DOHH2 (cell line): ENCODE results near the gene NPEPL1.

Experiments used
- EZH2phosphoT487 ChIP-seq: fragments of 200-600 bp; sonication (generic); IDR thresholded peaks from 2 replicates; pipeline ENCODE4 v1.6.1; 2017; ENCODE audit warnings: borderline replicate concordance, mild to moderate bottlenecking, antibody characterized with exemption, low read length, moderate library complexity, mixed read lengths
- TF ChIP-seq, protein P1 (sequence below): fragments of 200-600 bp; sonication (generic); IDR thresholded peaks from one replicate; pipeline ENCODE4 v1.5.1; 2014; ENCODE audit warnings: antibody characterized with exemption, mild to moderate bottlenecking, low read depth, low read length; ENCODE audit not compliant: poor library complexity, severe bottlenecking

- TF ChIP-seq, protein P1, sequence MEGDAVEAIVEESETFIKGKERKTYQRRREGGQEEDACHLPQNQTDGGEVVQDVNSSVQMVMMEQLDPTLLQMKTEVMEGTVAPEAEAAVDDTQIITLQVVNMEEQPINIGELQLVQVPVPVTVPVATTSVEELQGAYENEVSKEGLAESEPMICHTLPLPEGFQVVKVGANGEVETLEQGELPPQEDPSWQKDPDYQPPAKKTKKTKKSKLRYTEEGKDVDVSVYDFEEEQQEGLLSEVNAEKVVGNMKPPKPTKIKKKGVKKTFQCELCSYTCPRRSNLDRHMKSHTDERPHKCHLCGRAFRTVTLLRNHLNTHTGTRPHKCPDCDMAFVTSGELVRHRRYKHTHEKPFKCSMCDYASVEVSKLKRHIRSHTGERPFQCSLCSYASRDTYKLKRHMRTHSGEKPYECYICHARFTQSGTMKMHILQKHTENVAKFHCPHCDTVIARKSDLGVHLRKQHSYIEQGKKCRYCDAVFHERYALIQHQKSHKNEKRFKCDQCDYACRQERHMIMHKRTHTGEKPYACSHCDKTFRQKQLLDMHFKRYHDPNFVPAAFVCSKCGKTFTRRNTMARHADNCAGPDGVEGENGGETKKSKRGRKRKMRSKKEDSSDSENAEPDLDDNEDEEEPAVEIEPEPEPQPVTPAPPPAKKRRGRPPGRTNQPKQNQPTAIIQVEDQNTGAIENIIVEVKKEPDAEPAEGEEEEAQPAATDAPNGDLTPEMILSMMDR: no peak
- no peak for TF ChIP-seq EZH2phosphoT487
These were observed 20.5 kb downstream of the NPEPL1 start for GRCh38 chr20:58712806-58713731.
